Kidney glomerular epithelial cell (primary cell): ENCODE results near the gene KCNQ1.

Source experiments
- DNase-seq: peaks from one replicate; lab custom pipeline; 2025; lab: John Stamatoyannopoulos, UW

Gene KCNQ1

GRCh38 chr11:2566223-2567025, 121.6 kb downstream of the KCNQ1 start:
- DNase-seq = no peak

- no peak for DNase-seq
These were observed 122.3 kb downstream of the KCNQ1 start for GRCh38 chr11:2567026-2567671.

- no peak for DNase-seq
These were observed 124.5 kb downstream of the KCNQ1 start for GRCh38 chr11:2569321-2569721.

- DNase-seq = no peak
These were observed 125.0 kb downstream of the KCNQ1 start for GRCh38 chr11:2569731-2570210.

DNA sequence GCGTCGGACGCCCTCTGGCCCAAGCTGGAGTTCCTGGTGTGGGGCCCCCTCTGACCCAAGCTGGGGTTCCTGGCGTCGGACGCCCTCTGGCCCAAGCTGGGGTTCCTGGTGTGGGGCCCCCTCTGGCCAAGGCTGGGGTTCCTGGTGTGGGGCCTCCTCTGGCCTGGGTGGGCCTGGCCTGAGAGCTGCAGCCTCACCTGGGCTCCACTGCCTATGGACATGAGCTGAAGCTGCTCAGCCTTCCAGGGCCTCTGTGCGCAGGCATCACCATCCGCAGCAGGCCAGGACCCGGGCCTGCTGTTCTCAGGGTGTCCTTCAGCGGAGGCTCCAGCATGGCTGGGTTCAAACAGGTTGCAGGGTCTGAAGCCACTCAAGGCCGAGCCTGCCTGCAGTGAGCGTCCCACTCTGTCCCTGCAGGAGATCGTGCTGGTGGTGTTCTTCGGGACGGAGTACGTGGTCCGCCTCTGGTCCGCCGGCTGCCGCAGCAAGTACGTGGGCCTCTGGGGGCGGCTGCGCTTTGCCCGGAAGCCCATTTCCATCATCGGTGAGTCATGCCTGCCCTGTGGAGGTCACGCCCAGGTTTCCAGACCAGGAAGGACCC, 125.5 kb downstream of the KCNQ1 start:
- DNase-seq = no peak

- DNase-seq = no peak
These were observed 126.2 kb downstream of the KCNQ1 start for GRCh38 chr11:2570841-2571597.

GRCh38 chr11:2571598-2572281, 126.9 kb downstream of the KCNQ1 start:
- no peak for DNase-seq

- DNase-seq = no peak
These were observed 127.9 kb downstream of the KCNQ1 start for GRCh38 chr11:2572491-2573239.

GRCh38 chr11:2573240-2574042, 128.6 kb downstream of the KCNQ1 start:
- DNase-seq = no peak

DNA sequence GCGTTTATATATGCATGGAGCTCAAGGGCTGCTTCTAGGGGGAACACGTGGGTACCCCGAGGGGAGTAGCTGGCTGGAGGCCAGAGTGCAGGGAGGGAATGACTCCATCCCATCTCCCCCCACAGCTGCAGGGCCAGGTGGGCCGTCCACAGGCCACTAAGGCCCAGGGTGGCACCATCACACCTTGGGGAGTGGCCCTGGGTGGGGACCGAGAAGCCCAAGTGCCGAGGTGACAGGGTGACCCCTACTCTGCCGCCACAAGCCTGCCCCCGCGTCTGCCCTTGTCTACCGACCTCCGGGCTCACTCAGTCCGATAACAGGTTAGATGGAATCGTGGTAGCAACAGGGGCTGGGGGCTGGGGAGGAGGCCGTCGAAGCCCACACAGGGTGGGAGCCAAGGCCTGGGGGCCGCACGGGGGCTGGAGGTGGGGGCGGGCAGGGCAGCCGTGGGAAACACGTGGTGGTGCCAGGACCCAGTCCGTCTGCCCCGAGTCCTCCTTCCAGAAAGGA, 129.3 kb downstream of the KCNQ1 start:
- DNase-seq = no peak

- DNase-seq = no peak
These were observed 130.0 kb downstream of the KCNQ1 start for GRCh38 chr11:2574553-2575535.

- no peak for DNase-seq
These were observed 130.8 kb downstream of the KCNQ1 start for GRCh38 chr11:2575591-2576051.

- no peak for DNase-seq
These were observed 131.3 kb downstream of the KCNQ1 start for GRCh38 chr11:2576111-2576510.

GRCh38 chr11:2576549-2576948, 131.7 kb downstream of the KCNQ1 start:
- no peak for DNase-seq

DNA sequence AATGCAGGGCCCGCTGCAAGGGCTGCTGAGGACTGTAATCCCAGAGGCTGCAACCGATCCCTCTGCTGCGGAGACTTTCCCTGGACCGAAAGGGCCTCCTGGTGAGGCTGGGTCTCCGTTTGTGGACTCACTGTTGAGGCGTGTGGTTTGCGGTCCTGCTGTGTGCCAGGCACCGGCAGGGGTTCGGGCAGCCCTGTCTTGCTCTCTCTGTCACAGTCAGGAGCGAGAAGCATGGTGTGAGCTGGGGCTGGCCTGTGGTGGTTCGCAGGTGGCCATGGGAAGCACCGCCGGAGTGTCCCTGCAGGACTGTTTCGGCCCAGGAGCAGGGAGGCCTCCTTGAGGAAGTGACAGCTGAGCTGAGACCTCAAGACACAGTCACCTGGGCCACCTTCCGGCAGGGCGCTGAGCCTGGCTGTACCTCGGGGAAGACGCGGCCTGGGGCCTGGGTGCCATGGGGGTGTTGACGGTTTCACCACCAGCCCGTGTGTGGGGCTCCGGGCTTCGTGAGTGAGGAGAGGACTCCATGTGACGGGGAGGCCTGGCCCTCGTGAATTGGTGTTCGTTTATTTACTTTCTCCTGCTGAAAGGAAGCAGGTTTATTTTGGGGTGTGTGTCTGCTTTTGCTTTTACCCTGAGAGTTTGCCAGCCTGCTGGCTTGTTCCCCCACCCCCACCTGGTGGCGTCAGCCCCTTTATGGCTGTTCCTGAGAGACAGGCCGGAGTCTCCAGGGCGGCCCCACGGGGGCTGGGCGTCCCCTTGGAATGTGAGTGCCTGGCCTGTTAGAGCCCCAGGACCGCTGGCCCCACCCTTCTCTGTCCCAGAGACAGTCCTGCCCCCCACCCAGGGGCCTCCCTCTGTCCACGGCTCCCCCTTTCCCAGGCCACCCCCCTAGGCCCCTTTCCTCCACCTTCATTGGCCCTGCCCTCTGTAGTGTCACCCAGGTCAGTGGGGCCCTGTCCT, 132.5 kb downstream of the KCNQ1 start:
- no peak for DNase-seq

- DNase-seq = no peak
These were observed 133.5 kb downstream of the KCNQ1 start for GRCh38 chr11:2577991-2578928.
